ENCODE results near the gene ASTN2. TPM values are rescaled to one million over a fixed set of nuclear protein-coding genes. Genes with fewer than 3 reads are reported as not detected.

The ASTN2 gene
- total RNA-seq, 1 experiment from 2014 or later, result 4.8 TPM

DNA sequence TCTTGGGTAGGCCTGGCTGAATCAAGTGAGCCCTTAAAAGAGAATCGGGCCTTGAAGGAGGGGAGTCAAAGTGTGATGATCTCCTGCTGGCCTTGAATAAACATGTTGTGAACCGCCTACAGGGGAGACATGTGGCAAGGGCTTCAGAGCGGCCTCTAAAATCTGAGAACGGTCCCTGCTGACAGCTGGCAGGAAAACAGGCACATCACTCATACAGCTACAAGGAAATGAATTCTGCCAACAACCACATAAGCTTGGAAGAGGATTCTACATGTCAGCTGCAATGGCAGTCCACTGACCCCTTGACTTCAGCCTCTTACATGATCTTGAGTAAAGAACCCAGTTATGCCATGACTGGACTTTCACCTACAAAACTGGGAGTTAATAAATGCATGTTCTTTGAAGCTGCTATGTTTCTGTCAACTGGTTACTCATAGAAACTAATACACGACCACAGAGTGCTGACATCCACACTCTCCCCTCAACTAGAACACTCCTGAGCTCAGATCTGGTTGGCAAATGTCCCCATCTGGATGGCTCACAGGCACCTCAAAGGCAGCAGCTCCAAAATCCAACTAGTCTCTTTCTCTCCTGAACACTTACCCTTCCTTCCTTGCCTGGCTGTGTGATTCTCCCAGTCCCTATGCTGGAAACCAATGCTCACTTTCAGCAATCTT lies 333.1 kb downstream of the ASTN2 start:
- POLR2A ChIA-PET, result no interaction called here
- H3K4me2 ChIP-seq (ENCODE audit: low read length), result no peak overlapping the region
- DNase-seq (ENCODE audit: low read depth, low spot score) (no peak), ATAC-seq (no peak)
- H3K9me3 ChIP-seq (ENCODE audit: control insufficient read depth in 1 of 2, insufficient read depth in 1 of 2, low read depth in 1 of 2, low read length in 2 of 2), result no peaks in the 10 kb centered on the region
- H3K9me2 ChIP-seq (ENCODE audit: insufficient read depth), result no peaks in the 10 kb centered on the region
- BruUV-seq (replicated peaks), result no TSS peak
- TF ChIP-seq, protein P1, sequence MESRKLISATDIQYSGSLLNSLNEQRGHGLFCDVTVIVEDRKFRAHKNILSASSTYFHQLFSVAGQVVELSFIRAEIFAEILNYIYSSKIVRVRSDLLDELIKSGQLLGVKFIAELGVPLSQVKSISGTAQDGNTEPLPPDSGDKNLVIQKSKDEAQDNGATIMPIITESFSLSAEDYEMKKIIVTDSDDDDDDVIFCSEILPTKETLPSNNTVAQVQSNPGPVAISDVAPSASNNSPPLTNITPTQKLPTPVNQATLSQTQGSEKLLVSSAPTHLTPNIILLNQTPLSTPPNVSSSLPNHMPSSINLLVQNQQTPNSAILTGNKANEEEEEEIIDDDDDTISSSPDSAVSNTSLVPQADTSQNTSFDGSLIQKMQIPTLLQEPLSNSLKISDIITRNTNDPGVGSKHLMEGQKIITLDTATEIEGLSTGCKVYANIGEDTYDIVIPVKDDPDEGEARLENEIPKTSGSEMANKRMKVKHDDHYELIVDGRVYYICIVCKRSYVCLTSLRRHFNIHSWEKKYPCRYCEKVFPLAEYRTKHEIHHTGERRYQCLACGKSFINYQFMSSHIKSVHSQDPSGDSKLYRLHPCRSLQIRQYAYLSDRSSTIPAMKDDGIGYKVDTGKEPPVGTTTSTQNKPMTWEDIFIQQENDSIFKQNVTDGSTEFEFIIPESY (IDR thresholded peaks at IDR 0.05; ENCODE audit: extremely low read depth, insufficient replicate concordance, low read length), result no peak
- no peak for TF ChIP-seq EZH2phosphoT487 (IDR thresholded peaks at IDR 0.05; ENCODE audit: borderline replicate concordance)
- no peaks in the 10 kb centered on the region for H3K79me2 ChIP-seq (ENCODE audit: insufficient read depth, low read length)
- no peaks in the 10 kb centered on the region for H3K36me3 ChIP-seq (ENCODE audit: control insufficient read depth in 1 of 2, insufficient read depth in 2 of 2, low read length in 2 of 2)
- no peaks in the 10 kb centered on the region for H3K27me3 ChIP-seq (ENCODE audit: insufficient read depth, low read length)
- H3K27ac ChIP-seq (ENCODE audit: low read depth, low read length), result no peak overlapping the region
- H3K4me3 ChIP-seq (replicated peaks in 1 of 2; ENCODE audit: low read depth in 1 of 2, low read length in 2 of 2), result no peak overlapping the region
- intact Hi-C loops (cut with micrococcal nuclease), result no loop called here
- H2AFZ ChIP-seq (ENCODE audit: low read depth, low read length, poor library complexity, severe bottlenecking), result no peak overlapping the region
- H3K9ac ChIP-seq (ENCODE audit: low read length), result no peak overlapping the region
- no peaks in the 10 kb centered on the region for H4K20me1 ChIP-seq (ENCODE audit: insufficient read depth)
- RAD21 ChIA-PET (ENCODE audit: low non-redundant PET in 1 of 2, low total read pairs in 2 of 2, uncharacterized antibody in 2 of 2, unreplicated experiment in 2 of 2), result no interaction called here
- CTCF ChIA-PET, result no interaction called here
- H3K4me1 ChIP-seq (ENCODE audit: control insufficient read depth in 1 of 2, insufficient read depth in 2 of 2, low read length in 2 of 2), result no peaks in the 10 kb centered on the region

GRCh38 chr9:117080765-117081390 lies 334.0 kb downstream of the ASTN2 start:
- no peak overlapping the region for H3K4me2 ChIP-seq (ENCODE audit: low read length)
- POLR2A ChIA-PET, result no interaction called here
- no peaks in the 10 kb centered on the region for H3K36me3 ChIP-seq (ENCODE audit: control insufficient read depth in 1 of 2, insufficient read depth in 2 of 2, low read length in 2 of 2)
- H4K20me1 ChIP-seq (ENCODE audit: insufficient read depth), result no peaks in the 10 kb centered on the region
- no peak overlapping the region for H3K4me3 ChIP-seq (replicated peaks in 1 of 2; ENCODE audit: low read depth in 1 of 2, low read length in 2 of 2)
- CTCF ChIA-PET, result no interaction called here
- no peaks in the 10 kb centered on the region for H3K79me2 ChIP-seq (ENCODE audit: insufficient read depth, low read length)
- no peaks in the 10 kb centered on the region for H3K9me3 ChIP-seq (ENCODE audit: control insufficient read depth in 1 of 2, insufficient read depth in 1 of 2, low read depth in 1 of 2, low read length in 2 of 2)
- H3K4me1 ChIP-seq (ENCODE audit: control insufficient read depth in 1 of 2, insufficient read depth in 2 of 2, low read length in 2 of 2), result no peaks in the 10 kb centered on the region
- intact Hi-C loops (cut with micrococcal nuclease), result no loop called here
- no peak for TF ChIP-seq FOSL1 (IDR thresholded peaks at IDR 0.05; ENCODE audit: low read depth)
- no peak for TF ChIP-seq ZNF274 (IDR thresholded peaks at IDR 0.05; ENCODE audit: low read depth, low read length)
- no peak for TF ChIP-seq RAD21 (IDR thresholded peaks at IDR 0.05; ENCODE audit: low read depth)
- no peak for TF ChIP-seq POLR2A (IDR thresholded peaks at IDR 0.05; ENCODE audit: borderline replicate concordance, extremely low read depth, insufficient read depth, insufficient read length)
- TF ChIP-seq EZH2phosphoT487 (IDR thresholded peaks at IDR 0.05; ENCODE audit: borderline replicate concordance), result no peak
- TF ChIP-seq EZH2 (IDR thresholded peaks at IDR 0.05), result no peak
- no peak overlapping the region for H2AFZ ChIP-seq (ENCODE audit: low read depth, low read length, poor library complexity, severe bottlenecking)
- ATAC-seq (no peak), DNase-seq (ENCODE audit: low read depth, low spot score) (no peak)
- BruUV-seq (replicated peaks), result no TSS peak
- H3K27me3 ChIP-seq (ENCODE audit: insufficient read depth, low read length), result no peaks in the 10 kb centered on the region
- no peaks in the 10 kb centered on the region for H3K9me2 ChIP-seq (ENCODE audit: insufficient read depth)
- RAD21 ChIA-PET (ENCODE audit: low non-redundant PET in 1 of 2, low total read pairs in 2 of 2, uncharacterized antibody in 2 of 2, unreplicated experiment in 2 of 2), result no interaction called here
- no peak overlapping the region for H3K27ac ChIP-seq (ENCODE audit: low read depth, low read length)
- H3K9ac ChIP-seq (ENCODE audit: low read length), result no peak overlapping the region
